K562 (cell line): ENCODE measurements around the gene ZNF362. TPM values are rescaled to one million over a fixed set of nuclear protein-coding genes. Genes with fewer than 3 reads are reported as not detected.

ENCODE experiments used
- ATAC-seq: fragments of 200-7000 bp; cut with Tn5 transposase; 3 replicates; pipeline ENCODE4 v1.9.1; 2020; ENCODE audit warnings: moderate library complexity
- BruUV-seq: library from RNA; stranded (reverse); fragments of 400-500 nt; replicated peaks from 2 replicates; lab custom pipeline; 2021; lab: Mats Ljungman, UMichigan
- CTCF ChIA-PET: fragments of 300-600 bp; formaldehyde crosslinking; extraction: SDS; loops from one replicate; lab custom pipeline; 2021; ENCODE audit warnings: low intra/inter-chr PET ratio; lab: Yijun Ruan, JAX
- POLR2A ChIA-PET: fragments of 300-600, 350-650 bp; sonication (Branson Sonifier 250); formaldehyde crosslinking; extraction: SDS; loops from one replicate; lab custom pipeline; 2021; ENCODE audit warnings: antibody characterized with exemption, inconsistent platforms; lab: Yijun Ruan, JAX
- DNase-seq, 4 experiments: peaks; one replicate each; pipeline versions ENCODE4 v3.0.0 to v3.0.0-alpha.2; 2011 to 2018; ENCODE audit warnings: low spot score in 3 of 4, mixed read lengths in 3 of 4; ENCODE audit errors: extremely low read depth in 1 of 4
- FAIRE-seq: peaks from 2 replicates; lab custom pipeline; 2011; peaks lifted over from hg19 to GRCh38; lab: Jason Lieb, UNC
- H2AFZ ChIP-seq: 2 replicates; pipeline ENCODE4 v1.6.0; 2011; ENCODE audit warnings: low read depth, low read length, control low read depth, inconsistent platforms
- H3K27ac ChIP-seq: fragments of 200-600 bp; 3 replicates; pipeline ENCODE4 v1.8.0; 2011; ENCODE audit warnings: low read depth, mild to moderate bottlenecking, control low read depth, inconsistent platforms, low read length, moderate library complexity, mixed read lengths; ENCODE audit errors: extremely low read depth
- H3K27me3 ChIP-seq, 2 experiments: fragments of 300-600 bp in 1 of 2; 2 replicates in 1 of 2; 3 replicates in 1 of 2; pipeline versions ENCODE4 v1.6.0 to v1.8.0; 2011; ENCODE audit warnings: inconsistent platforms in 2 of 2, low read length in 2 of 2, mild to moderate bottlenecking in 1 of 2, mixed read lengths in 1 of 2, moderate library complexity in 1 of 2; ENCODE audit not compliant: control insufficient read depth in 2 of 2, insufficient read depth in 2 of 2
- H3K36me3 ChIP-seq: fragments of 300-600 bp; 3 replicates; pipeline ENCODE4 v1.8.0; 2011; ENCODE audit warnings: mild to moderate bottlenecking, low read length, inconsistent platforms; ENCODE audit not compliant: control insufficient read depth, insufficient read depth
- H3K4me1 ChIP-seq, 2 experiments: fragments of 200-600 bp in 1 of 2; replicated peaks in 1 of 2; 2 replicates in 1 of 2; 3 replicates in 1 of 2; pipeline versions ENCODE4 v1.5.1 to v1.8.0; 2011; ENCODE audit warnings: inconsistent platforms in 2 of 2, low read length in 2 of 2, mild to moderate bottlenecking in 1 of 2, mixed read lengths in 1 of 2, moderate library complexity in 1 of 2; ENCODE audit not compliant: control insufficient read depth in 2 of 2, insufficient read depth in 2 of 2
- H3K4me2 ChIP-seq: 2 replicates; pipeline ENCODE4 v1.6.1; 2011; ENCODE audit warnings: low read length, control low read depth, inconsistent platforms, mixed read lengths; ENCODE audit not compliant: insufficient read depth
- H3K4me3 ChIP-seq: fragments of 200-600 bp; sonication (generic), shearing (Covaris generic); 2 replicates; pipeline ENCODE4 v1.5.1; 2016; ENCODE audit warnings: control low read depth, inconsistent platforms
- H3K79me2 ChIP-seq: fragments of 200-600 bp; 3 replicates; pipeline ENCODE4 v1.8.0; 2011; ENCODE audit warnings: low read length, inconsistent platforms; ENCODE audit not compliant: control insufficient read depth, insufficient read depth
- H3K9ac ChIP-seq, 2 experiments: 2 replicates each; pipeline versions ENCODE4 v1.6.0 to v1.6.1; 2011; ENCODE audit warnings: low read depth in 2 of 2, low read length in 2 of 2, control low read depth in 1 of 2, inconsistent platforms in 1 of 2, mild to moderate bottlenecking in 1 of 2, mixed read lengths in 1 of 2; ENCODE audit not compliant: insufficient read depth in 1 of 2
- H3K9me1 ChIP-seq: one replicate; pipeline ENCODE4 v1.6.0; 2011; ENCODE audit warnings: inconsistent platforms, mild to moderate bottlenecking, low read length, moderate library complexity; ENCODE audit not compliant: control insufficient read depth, insufficient read depth
- H3K9me3 ChIP-seq: replicated peaks from 2 replicates; pipeline ENCODE4 v1.5.1; 2011; ENCODE audit warnings: low read depth, low read length, inconsistent platforms; ENCODE audit not compliant: control insufficient read depth, insufficient read depth
- H4K20me1 ChIP-seq: replicated peaks from 2 replicates; pipeline ENCODE4 v1.6.1; 2011; ENCODE audit warnings: low read length, inconsistent platforms, mixed read lengths; ENCODE audit not compliant: control insufficient read depth, insufficient read depth
- C11orf30 ChIP-seq: fragments of 450-650 bp; IDR thresholded peaks from 2 replicates; pipeline ENCODE4 v1.6.1; 2016; ENCODE audit warnings: low read depth, mild to moderate bottlenecking
- CEBPB ChIP-seq: fragments of 450-650 bp; IDR thresholded peaks from 2 replicates; pipeline ENCODE4 v1.6.1; 2016; ENCODE audit warnings: missing genetic modification characterization, missing compliant biosample characterization
- CREB1 ChIP-seq, 2 experiments: sonication (generic) in 1 of 2; formaldehyde crosslinking in 1 of 2; IDR thresholded peaks; 2 replicates each; pipeline versions ENCODE4 v1.6.1 to v1.8.0; 2012 to 2022; ENCODE audit warnings: inconsistent platforms in 1 of 2, mild to moderate bottlenecking in 1 of 2, missing genetic modification reagents in 1 of 2, moderate library complexity in 1 of 2
- ESRRA ChIP-seq: fragments of 450-650 bp; IDR thresholded peaks from 2 replicates; pipeline ENCODE4 v1.6.1; 2014; ENCODE audit warnings: low read depth, mild to moderate bottlenecking, moderate library complexity, borderline replicate concordance
- HDAC3 ChIP-seq: fragments of 450-650 bp; IDR thresholded peaks from 2 replicates; pipeline ENCODE4 v1.6.1; 2018; ENCODE audit warnings: borderline replicate concordance, mild to moderate bottlenecking, moderate library complexity; ENCODE audit not compliant: partially characterized antibody
- HMG20B ChIP-seq: fragments of 250-450 bp; sonication (Bioruptor Pico); IDR thresholded peaks from 2 replicates; pipeline ENCODE4 v1.5.0; 2021; ENCODE audit warnings: mild to moderate bottlenecking
- NCOA4 ChIP-seq: fragments of 450-650 bp; IDR thresholded peaks from 2 replicates; pipeline ENCODE4 v1.6.1; 2018; ENCODE audit warnings: mild to moderate bottlenecking; ENCODE audit not compliant: partially characterized antibody
- RBM22 ChIP-seq: fragments of 200-400 bp; formaldehyde crosslinking; IDR thresholded peaks from 2 replicates; pipeline ENCODE4 v1.6.1; 2018; ENCODE audit warnings: low read length, low read depth; ENCODE audit not compliant: poor library complexity, severe bottlenecking
- SRSF7 ChIP-seq: fragments of 200-400 bp; formaldehyde crosslinking; optimal IDR thresholded peaks from 2 replicates; pipeline ENCODE3; 2017; ENCODE audit warnings: mild to moderate bottlenecking, low read depth, low read length
- YBX1 ChIP-seq: fragments of 450-650 bp; IDR thresholded peaks from 2 replicates; pipeline ENCODE4 v1.7.1; 2016; ENCODE audit warnings: mild to moderate bottlenecking
- ZNF316 ChIP-seq: fragments of 450-650 bp; IDR thresholded peaks from 2 replicates; pipeline ENCODE4 v1.6.1; 2016
- ZNF354B ChIP-seq: fragments of 250-450 bp; sonication (Bioruptor Pico); IDR thresholded peaks from 2 replicates; pipeline ENCODE4 v1.4.0; 2020
- ZNF586 ChIP-seq: fragments of 450-650 bp; formaldehyde crosslinking; conservative IDR thresholded peaks from 2 replicates; pipeline ENCODE4 v1.4.0; 2020; ENCODE audit warnings: mild to moderate bottlenecking, moderate library complexity
- WGBS: fragments of 100-300 bp; shearing (Covaris generic); methylation state at CpG from one replicate; pipeline ENCODE4 v1.1.6; 2016; ENCODE audit warnings: low coverage, mixed read lengths; ENCODE audit not compliant: insufficient coverage; ENCODE audit errors: missing lambda C conversion rate; 5-methylcytosine and 5-hydroxymethylcytosine counted together
- in situ Hi-C: fragments of 300-500 bp; cut with MboI; formaldehyde crosslinking; loops from 4 replicates; pipeline ENCODE4 v1.15.0; 2018; ENCODE audit warnings: inconsistent platforms, mixed read lengths
- intact Hi-C: fragments of 100-400 bp; cut with micrococcal nuclease; formaldehyde crosslinking; loops from 2 replicates; pipeline ENCODE4 v1.14.2; 2022
- polyA plus RNA-seq, 8 experiments: library from polyadenylated mRNA; depleted of rRNA in 4 of 8; stranded (reverse) in 5 of 8; unstranded in 3 of 8; fragments of >200 nt; fragmentation: Nextera tagmentation in 2 of 8; fragmentation: Illumina TruSeq in 1 of 8; extraction: Ambion mirVana in 2 of 8; extraction: Trizol in 1 of 8; gene quantifications; 2 replicates each; pipeline versions ENCODE4 v1.2.1 to v1.2.3, GENCODE V29; 2011 to 2014; ENCODE audit warnings: inconsistent platforms in 1 of 8, missing spikeins in 1 of 8
- total RNA-seq, 7 experiments: library from RNA; depleted of rRNA in 6 of 7; stranded (reverse); fragments of >200 nt in 6 of 7; fragmentation: Illumina TruSeq in 2 of 7; extraction: Trizol in 2 of 7; gene quantifications; 2 replicates each; pipeline versions ENCODE4 v1.2.1 to v1.2.3, GENCODE V29; 2011 to 2021; ENCODE audit warnings: low replicate concordance in 1 of 7
- TF ChIP-seq, protein P1 (sequence below): fragments of 450-650 bp; IDR thresholded peaks from 2 replicates; pipeline ENCODE4 v1.6.1; 2018; ENCODE audit warnings: mild to moderate bottlenecking, low read depth; ENCODE audit not compliant: partially characterized antibody

Gene ZNF362
- total and polyA plus RNA-seq, 9 of the 15 experiments (the other 6 are each of a cell fraction or from before 2014, with no cell fraction given) = 0.01 to 1.1 (median 0.35) TPM; not detected in 1

GRCh38 chr1:33305016-33305415, 48.7 kb downstream of the ZNF362 start:
- peaks cover 6 to 38% of the 10 kb centered on the region in 2 experiments; a peak in 4 of 5 replicates for H3K27me3 ChIP-seq
- H4K20me1 ChIP-seq = no peaks in the 10 kb centered on the region
- CTCF ChIA-PET = no interaction called here
- TF ChIP-seq CREB1 (IDR thresholded peaks at IDR 0.05) (no peak), CREB1 (CRISPR knock-in tag; IDR thresholded peaks at IDR 0.05) (no peak), SRSF7 (no peak), YBX1 (no peak), CEBPB (no peak)
- TF ChIP-seq, all 486 proteins: peak for 0
- POLR2A ChIA-PET = no interaction called here
- intact Hi-C loops = no loop called here
- H3K9ac ChIP-seq = no peak overlapping the region
- 6% methylated on average over 5 of the region's 5 CpGs for WGBS
- peaks cover 0 to 11% of the 10 kb centered on the region in 2 experiments; a peak in 1 of 5 replicates for H3K4me1 ChIP-seq
- H3K4me3 ChIP-seq = no peak overlapping the region
- no peak for FAIRE-seq
- BruUV-seq = no TSS peak
- no peaks in the 10 kb centered on the region for H3K9me3 ChIP-seq
- H3K4me2 ChIP-seq = no peak overlapping the region
- no peak overlapping the region for H3K27ac ChIP-seq
- H3K79me2 ChIP-seq = no peaks in the 10 kb centered on the region
- DNase-seq = no peak
- no peak for ATAC-seq
- H3K9me1 ChIP-seq = no peaks in the 10 kb centered on the region
- in situ Hi-C loops = no loop called here
- no peak overlapping the region for H2AFZ ChIP-seq
- no peaks in the 10 kb centered on the region for H3K36me3 ChIP-seq

DNA sequence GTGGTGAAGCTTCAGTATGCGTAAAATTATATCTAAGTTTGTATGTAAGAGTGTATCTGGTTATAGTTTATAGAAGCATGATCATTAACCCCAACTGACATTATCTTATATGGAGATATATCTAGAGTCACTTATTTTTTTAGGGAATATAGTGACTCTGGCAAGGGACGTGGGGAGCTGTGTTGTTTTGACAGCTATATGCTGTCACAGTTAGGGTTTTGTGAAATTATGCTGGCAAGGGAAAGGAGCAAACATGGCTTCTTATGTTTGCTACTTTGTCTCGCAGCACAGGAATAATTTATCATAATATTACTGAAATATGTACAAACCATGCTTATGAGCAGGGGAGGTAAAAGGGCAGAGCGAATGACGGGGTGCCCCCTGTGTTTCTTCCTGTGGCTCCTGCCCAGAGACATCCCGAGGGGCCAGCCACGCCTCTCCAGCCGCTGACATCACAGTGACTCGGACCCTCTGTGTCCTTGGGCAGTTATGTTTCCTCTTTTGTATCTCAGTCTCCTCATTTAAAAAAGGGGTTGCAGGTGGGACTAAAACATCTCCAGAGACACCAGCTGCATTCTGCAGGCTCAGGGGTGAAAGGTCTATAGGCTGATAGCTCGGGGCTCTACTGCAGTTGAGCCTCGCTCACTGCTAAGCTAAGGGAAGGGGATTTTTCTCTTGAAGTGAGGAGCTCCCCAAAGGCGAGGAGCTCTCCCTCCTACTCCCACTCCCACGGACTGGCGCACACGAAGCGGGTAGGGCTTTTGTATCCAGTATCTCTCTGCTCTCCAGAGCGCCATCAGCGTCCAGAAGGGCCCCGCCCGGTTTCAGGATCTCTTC, 49.7 kb downstream of the ZNF362 start:
- CTCF ChIA-PET = no interaction called here
- peaks cover 13 to 44% of the 10 kb centered on the region in 2 experiments for H3K27me3 ChIP-seq
- DNase-seq = no peak
- POLR2A ChIA-PET = interaction anchor here (1.1 kb wide), 1 partner anchor 33 kb away, joined by 3 read pairs; no protein-coding TSS in a partner anchor
- intact Hi-C loops = no loop called here
- no peaks in the 10 kb centered on the region for H3K79me2 ChIP-seq
- H4K20me1 ChIP-seq = no peaks in the 10 kb centered on the region
- no peak overlapping the region for H3K4me3 ChIP-seq
- ATAC-seq = no peak
- H3K9me1 ChIP-seq = no peaks in the 10 kb centered on the region
- no TSS peak for BruUV-seq
- TF ChIP-seq HMG20B (CRISPR knock-in tag) (no peak), ZNF354B (no peak), ZNF586 (CRISPR knock-in tag) (no peak), NCOA4 (no peak), ZNF316 (no peak), RBM22 (no peak), HDAC3 (no peak), C11orf30 (no peak), ESRRA (no peak)
- TF ChIP-seq, protein P1, sequence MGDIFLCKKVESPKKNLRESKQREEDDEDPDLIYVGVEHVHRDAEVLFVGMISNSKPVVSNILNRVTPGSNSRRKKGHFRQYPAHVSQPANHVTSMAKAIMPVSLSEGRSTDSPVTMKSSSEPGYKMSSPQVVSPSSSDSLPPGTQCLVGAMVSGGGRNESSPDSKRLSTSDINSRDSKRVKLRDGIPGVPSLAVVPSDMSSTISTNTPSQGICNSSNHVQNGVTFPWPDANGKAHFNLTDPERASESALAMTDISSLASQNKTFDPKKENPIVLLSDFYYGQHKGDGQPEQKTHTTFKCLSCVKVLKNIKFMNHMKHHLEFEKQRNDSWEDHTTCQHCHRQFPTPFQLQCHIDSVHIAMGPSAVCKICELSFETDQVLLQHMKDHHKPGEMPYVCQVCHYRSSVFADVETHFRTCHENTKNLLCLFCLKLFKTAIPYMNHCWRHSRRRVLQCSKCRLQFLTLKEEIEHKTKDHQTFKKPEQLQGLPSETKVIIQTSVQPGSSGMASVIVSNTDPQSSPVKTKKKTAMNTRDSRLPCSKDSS = no peak
- peaks cover 0 to 11% of the 10 kb centered on the region in 2 experiments; a peak in 1 of 5 replicates for H3K4me1 ChIP-seq
- no peak overlapping the region for H3K27ac ChIP-seq
- no peaks in the 10 kb centered on the region for H3K9me3 ChIP-seq
- in situ Hi-C loops = no loop called here
- 15% methylated on average over 20 of the region's 20 CpGs for WGBS
- H3K9ac ChIP-seq = no peak overlapping the region
- no peak overlapping the region for H3K4me2 ChIP-seq
- FAIRE-seq = no peak
- no peaks in the 10 kb centered on the region for H3K36me3 ChIP-seq
- H2AFZ ChIP-seq = no peak overlapping the region
